Cardiac muscle cell (in vitro differentiated cells and primary cell): ENCODE results near the gene POU2F2. TPM values are rescaled to one million over a fixed set of nuclear protein-coding genes. Genes with fewer than 3 reads are reported as not detected.

Experiments
- DNase-seq, 2 donors: peaks; one replicate each; pipeline versions ENCODE4 v3.0.0 to v3.0.0-alpha.2; 2010 to 2017; ENCODE audit warnings: low read depth in 1 of 2, low spot score in 1 of 2
- H3K27ac ChIP-seq: fragments of 200-600 bp; sonication (generic); 2 replicates; pipeline ENCODE4 v1.5.1; 2016
- H3K27me3 ChIP-seq: fragments of 200-600 bp; sonication (generic); 2 replicates; pipeline ENCODE4 v1.6.0; 2016; ENCODE audit warnings: control low read depth
- H3K36me3 ChIP-seq: fragments of 200-600 bp; sonication (generic); 2 replicates; pipeline ENCODE4 v1.5.1; 2016; ENCODE audit warnings: control low read depth
- H3K4me1 ChIP-seq: fragments of 200-600 bp; sonication (generic); 2 replicates; pipeline ENCODE4 v1.8.1; 2017; ENCODE audit warnings: low read depth, mild to moderate bottlenecking, mixed run types
- H3K4me3 ChIP-seq: fragments of 200-600 bp; sonication (generic); 2 replicates; pipeline ENCODE4 v1.5.1; 2016; ENCODE audit warnings: mild to moderate bottlenecking
- H3K9me3 ChIP-seq: fragments of 200-600 bp; sonication (generic); 2 replicates; pipeline ENCODE4 v1.5.1; 2017; ENCODE audit warnings: low read depth, mild to moderate bottlenecking, control low read depth
- CTCF ChIP-seq: IDR thresholded peaks from 2 replicates; pipeline ENCODE4 v1.5.1; 2012; ENCODE audit warnings: low read depth, mild to moderate bottlenecking, low read length
- polyA plus RNA-seq: library from polyadenylated mRNA; unstranded; fragments of >200 nt; fragmentation: Nextera tagmentation; extraction: Ambion mirVana; gene quantifications from 2 replicates; pipeline ENCODE4 v1.2.1, GENCODE V29; 2016
- total RNA-seq: library from RNA; depleted of rRNA; stranded (reverse); fragments of >200 nt; gene quantifications from 2 replicates; pipeline ENCODE4 v1.2.3, GENCODE V29; 2016

POU2F2 gene
- total and polyA plus RNA-seq, 2 experiments from 2014 or later: 0.12 TPM; not detected in 1

GRCh38 chr19:42116308-42117075 is 15.8 kb downstream of the POU2F2 start:
- no peaks in the 10 kb centered on the region for H3K4me1 ChIP-seq
- H3K27me3 ChIP-seq: no peaks in the 10 kb centered on the region
- no peaks in the 10 kb centered on the region for H3K9me3 ChIP-seq
- no peak for DNase-seq
- H3K4me3 ChIP-seq: no peak overlapping the region
- no peaks in the 10 kb centered on the region for H3K36me3 ChIP-seq
- TF ChIP-seq CTCF: no peak
- no peak overlapping the region for H3K27ac ChIP-seq

- TF ChIP-seq CTCF: no peak
- DNase-seq: no peak
- no peak overlapping the region for H3K4me3 ChIP-seq
Measured at GRCh38 chr19:42115705-42116104, 16.5 kb downstream of the POU2F2 start.

GRCh38 chr19:42115219-42115618 is 17.0 kb downstream of the POU2F2 start:
- Histone ChIP-seq H3K4me3 (no peak overlapping the region), H3K27me3 (no peaks in the 10 kb centered on the region), H3K9me3 (no peaks in the 10 kb centered on the region), H3K4me1 (no peaks in the 10 kb centered on the region), H3K36me3 (no peaks in the 10 kb centered on the region), H3K27ac (no peak overlapping the region)
- DNase-seq: peak; percentile 32 to 64
- no peak for TF ChIP-seq CTCF

More at GRCh38 chr19:42115705-42116104, 16.5 kb downstream of the POU2F2 start:
- H3K4me1 ChIP-seq: no peaks in the 10 kb centered on the region
- H3K27ac ChIP-seq: no peak overlapping the region
- H3K27me3 ChIP-seq: no peaks in the 10 kb centered on the region
- no peaks in the 10 kb centered on the region for H3K9me3 ChIP-seq
- no peaks in the 10 kb centered on the region for H3K36me3 ChIP-seq

GRCh38 chr19:42114412-42114811 is 17.8 kb downstream of the POU2F2 start:
- Histone ChIP-seq H3K27me3 (no peaks in the 10 kb centered on the region), H3K27ac (no peak overlapping the region), H3K36me3 (no peaks in the 10 kb centered on the region), H3K4me1 (no peaks in the 10 kb centered on the region), H3K4me3 (no peak overlapping the region), H3K9me3 (no peaks in the 10 kb centered on the region)
- no peak for TF ChIP-seq CTCF
- no peak for DNase-seq

- no peaks in the 10 kb centered on the region for H3K9me3 ChIP-seq
- peak in 1 of 2 donors; percentile 92 for DNase-seq
- H3K27ac ChIP-seq: no peak overlapping the region
- H3K27me3 ChIP-seq: no peaks in the 10 kb centered on the region
- H3K4me1 ChIP-seq: no peaks in the 10 kb centered on the region
- no peaks in the 10 kb centered on the region for H3K36me3 ChIP-seq
- TF ChIP-seq CTCF: peak; percentile 39
- no peak overlapping the region for H3K4me3 ChIP-seq
Measured at GRCh38 chr19:42113641-42114348, 18.5 kb downstream of the POU2F2 start.
